Fibroblast of villous mesenchyme (primary cell): ENCODE measurements around the gene SLC14A1. TPM values are rescaled to one million over a fixed set of nuclear protein-coding genes. Genes with fewer than 3 reads are reported as not detected.

Experiments
- DNase-seq: peaks from one replicate; pipeline ENCODE4 v3.0.0-alpha.2; 2010; ENCODE audit warnings: low read depth
- H3K4me3 ChIP-seq: 2 replicates; pipeline ENCODE4 v1.5.1; 2011; ENCODE audit warnings: low read depth, mild to moderate bottlenecking, low read length
- small RNA-seq: library from RNA; depleted of rRNA; stranded (forward); fragments of <200 nt; gene quantifications from one replicate; pipeline ENCODE3, GENCODE V24; 2012
- total RNA-seq: library from RNA; depleted of rRNA; stranded (reverse); fragments of >200 nt; gene quantifications from 2 replicates; pipeline ENCODE4 v1.2.3, GENCODE V29; 2012
- TF ChIP-seq, protein P1 (sequence below): IDR thresholded peaks from 2 replicates; pipeline ENCODE4 v1.5.1; 2012; ENCODE audit warnings: low read depth, mild to moderate bottlenecking, low read length; ENCODE audit not compliant: insufficient read depth

Gene SLC14A1
- total RNA-seq, 1 donor, result 0.86 TPM

DNA sequence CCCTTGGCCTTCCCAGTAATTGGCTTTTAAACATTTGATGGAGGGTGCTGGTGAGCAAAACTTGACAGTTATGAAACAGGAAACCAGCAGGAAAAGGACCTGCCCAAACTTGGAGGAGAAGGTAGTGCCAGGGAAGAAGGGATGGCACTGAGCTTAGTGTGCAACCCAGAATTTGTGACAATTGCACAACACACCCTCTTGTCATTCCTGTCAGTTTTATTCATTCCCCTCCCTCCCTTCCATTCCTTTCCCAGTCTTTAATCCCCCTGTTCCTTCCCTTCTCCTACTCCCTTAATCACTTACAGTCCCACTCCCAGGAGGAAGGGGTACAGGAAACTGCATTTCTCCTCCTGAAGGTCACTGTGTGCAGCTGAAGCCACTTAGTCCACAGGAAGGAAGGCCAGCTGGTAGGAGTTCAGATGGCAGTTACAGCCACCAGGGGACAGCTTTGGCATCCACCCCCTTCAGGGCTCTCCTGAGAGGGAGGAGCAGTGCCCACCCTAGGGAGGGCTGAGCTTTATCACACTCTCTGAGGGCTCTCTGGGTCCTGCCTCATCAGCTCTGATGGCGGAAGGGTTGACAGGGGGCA lies 77.5 kb downstream of the SLC14A1 start:
- no peak for DNase-seq
- H3K4me3 ChIP-seq, result no peak overlapping the region
- TF ChIP-seq, protein P1, sequence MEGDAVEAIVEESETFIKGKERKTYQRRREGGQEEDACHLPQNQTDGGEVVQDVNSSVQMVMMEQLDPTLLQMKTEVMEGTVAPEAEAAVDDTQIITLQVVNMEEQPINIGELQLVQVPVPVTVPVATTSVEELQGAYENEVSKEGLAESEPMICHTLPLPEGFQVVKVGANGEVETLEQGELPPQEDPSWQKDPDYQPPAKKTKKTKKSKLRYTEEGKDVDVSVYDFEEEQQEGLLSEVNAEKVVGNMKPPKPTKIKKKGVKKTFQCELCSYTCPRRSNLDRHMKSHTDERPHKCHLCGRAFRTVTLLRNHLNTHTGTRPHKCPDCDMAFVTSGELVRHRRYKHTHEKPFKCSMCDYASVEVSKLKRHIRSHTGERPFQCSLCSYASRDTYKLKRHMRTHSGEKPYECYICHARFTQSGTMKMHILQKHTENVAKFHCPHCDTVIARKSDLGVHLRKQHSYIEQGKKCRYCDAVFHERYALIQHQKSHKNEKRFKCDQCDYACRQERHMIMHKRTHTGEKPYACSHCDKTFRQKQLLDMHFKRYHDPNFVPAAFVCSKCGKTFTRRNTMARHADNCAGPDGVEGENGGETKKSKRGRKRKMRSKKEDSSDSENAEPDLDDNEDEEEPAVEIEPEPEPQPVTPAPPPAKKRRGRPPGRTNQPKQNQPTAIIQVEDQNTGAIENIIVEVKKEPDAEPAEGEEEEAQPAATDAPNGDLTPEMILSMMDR, result no peak

Small RNAs within 50 kb of the gene (small RNA-seq; reads per million reads assigned to genes)
- gene AC087685.1, result not detected

Other genes with a start within 250 kb of the SLC14A1 start
- gene SLC14A2, start 108.7 kb upstream of the SLC14A1 start, total RNA-seq, result not detected in 2 replicates
- gene SIGLEC15, start 101.5 kb downstream of the SLC14A1 start, total RNA-seq, result 0.43 and 0.97 TPM in 2 replicates
- 45.1 and 161 TPM in 2 replicates for gene EPG5, start 243.1 kb downstream of the SLC14A1 start, total RNA-seq